GM10266 (cell line): ENCODE measurements around the gene YWHAG.
"Not testable (repeated sequence)": the region's sequence is repeated elsewhere in the genome, so short reads cannot be mapped to it uniquely, and the experiment has no call there.

Experiments used
- DNase-seq: peaks from one replicate; pipeline ENCODE4 v3.0.0; 2012; ENCODE audit errors: extremely low spot score
- CTCF ChIP-seq: IDR thresholded peaks from 2 replicates; pipeline ENCODE4 v1.5.1; 2012; ENCODE audit warnings: mild to moderate bottlenecking, low read depth; ENCODE audit not compliant: control insufficient read depth, insufficient read depth; ENCODE audit errors: missing control alignments

Gene YWHAG

DNA sequence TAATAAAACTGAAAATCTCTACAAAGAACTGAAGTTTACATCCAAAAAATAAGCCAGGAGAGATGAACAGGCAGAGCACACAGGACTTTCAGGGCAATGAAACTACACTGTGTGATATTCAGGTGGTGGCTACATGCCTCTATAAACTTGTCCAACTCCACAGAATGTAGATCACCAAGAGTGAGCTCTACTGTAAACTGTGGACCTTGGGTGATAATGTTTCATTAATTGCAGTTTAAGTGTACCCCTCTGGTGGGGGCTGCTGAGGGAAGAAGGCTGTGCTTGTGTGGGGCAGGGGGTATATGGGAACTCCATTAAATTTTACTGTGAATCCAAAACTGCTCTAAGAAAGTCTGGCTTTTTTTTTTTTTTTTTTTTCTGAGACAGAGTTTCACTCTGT, 22.7 kb downstream of the YWHAG start:
- no peak for DNase-seq
- no peak for TF ChIP-seq CTCF

- not testable (repeated sequence) for DNase-seq
Observed at GRCh38 chr7:76335417-76335816, 23.4 kb downstream of the YWHAG start.

DNA sequence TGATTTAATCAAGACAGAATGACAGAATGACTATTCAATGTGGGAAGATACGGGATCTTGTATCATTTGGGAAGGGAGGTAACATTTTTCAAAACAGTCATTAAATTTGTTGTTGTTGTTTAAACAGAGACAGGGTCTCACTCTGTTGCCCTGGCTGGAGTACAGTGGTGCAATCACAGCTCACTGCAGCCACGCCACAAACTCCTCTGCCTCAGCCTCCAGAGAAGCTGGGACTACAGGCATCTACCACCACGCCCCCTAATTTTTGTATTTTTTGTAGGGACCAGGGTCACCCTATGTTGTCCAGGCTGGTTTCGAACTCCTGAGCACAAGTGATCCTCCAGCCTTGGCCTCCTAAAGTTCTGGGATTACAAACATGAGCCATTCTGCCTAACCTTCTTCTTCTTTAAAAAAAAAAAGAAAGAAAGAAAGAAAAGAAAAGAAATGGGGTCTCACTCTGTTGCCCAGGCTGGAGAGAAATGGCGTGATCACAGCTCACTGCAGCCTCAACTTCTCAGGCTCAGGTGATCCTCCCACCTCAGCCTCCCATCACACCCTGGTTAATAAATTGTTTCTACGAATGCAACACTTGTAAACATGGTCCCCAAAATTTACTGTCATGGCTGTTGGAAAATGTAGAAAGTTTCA, 24.3 kb downstream of the YWHAG start:
- TF ChIP-seq CTCF: no peak
- DNase-seq: no peak

DNA sequence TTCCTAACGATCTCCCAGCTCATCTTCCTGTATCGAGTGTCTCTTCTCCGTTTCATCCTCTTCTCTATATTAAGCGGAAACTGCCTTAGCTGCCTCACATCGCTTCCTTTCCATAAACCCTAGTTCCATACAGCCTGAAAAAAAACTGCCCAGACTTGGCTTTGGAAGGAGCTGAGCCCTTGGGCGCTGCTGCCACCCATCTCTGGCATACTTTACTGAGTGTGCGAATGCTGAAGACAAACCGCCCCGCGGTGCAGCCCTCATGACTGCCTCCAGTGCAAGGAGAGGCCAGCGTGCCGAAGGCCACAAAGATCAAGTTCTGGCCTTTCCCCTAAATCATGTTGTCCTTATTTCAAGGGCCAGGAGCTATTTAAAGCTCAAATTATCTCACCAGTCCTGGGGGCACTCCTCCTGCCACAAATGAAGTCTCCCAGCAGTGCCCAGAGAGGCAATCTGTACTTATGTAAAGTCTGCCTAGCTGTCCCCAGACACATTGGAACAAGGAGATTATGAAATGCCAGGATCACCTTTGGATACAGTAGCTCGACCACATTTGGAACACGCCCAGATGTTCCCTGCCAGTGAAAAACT, 25.2 kb downstream of the YWHAG start:
- DNase-seq: no peak

GRCh38 chr7:76332078-76332477, 26.7 kb downstream of the YWHAG start:
- TF ChIP-seq CTCF: no peak
- DNase-seq: no peak

More for the DNA sequence above, 25.2 kb downstream of the YWHAG start:
- no peak for TF ChIP-seq CTCF

DNA sequence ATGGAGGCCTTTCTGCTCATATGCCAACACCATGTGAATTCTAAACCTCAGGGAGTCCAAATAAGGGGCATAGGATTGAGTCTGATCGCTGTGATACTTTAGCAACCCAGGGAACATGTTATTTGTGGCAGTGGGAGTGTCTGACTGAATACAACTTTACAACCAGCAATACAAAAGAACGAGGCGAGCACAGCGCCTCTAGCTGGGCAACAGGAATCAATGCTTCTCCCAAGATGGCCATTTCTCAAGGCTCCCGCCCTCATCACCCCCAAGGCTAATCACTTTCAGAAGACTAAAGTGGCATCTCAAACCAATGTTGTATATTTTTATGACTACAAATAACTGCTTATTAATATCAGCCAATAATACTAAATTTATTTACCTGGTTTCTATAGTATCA, 28.1 kb downstream of the YWHAG start:
- no peak for TF ChIP-seq CTCF
- no peak for DNase-seq

DNA sequence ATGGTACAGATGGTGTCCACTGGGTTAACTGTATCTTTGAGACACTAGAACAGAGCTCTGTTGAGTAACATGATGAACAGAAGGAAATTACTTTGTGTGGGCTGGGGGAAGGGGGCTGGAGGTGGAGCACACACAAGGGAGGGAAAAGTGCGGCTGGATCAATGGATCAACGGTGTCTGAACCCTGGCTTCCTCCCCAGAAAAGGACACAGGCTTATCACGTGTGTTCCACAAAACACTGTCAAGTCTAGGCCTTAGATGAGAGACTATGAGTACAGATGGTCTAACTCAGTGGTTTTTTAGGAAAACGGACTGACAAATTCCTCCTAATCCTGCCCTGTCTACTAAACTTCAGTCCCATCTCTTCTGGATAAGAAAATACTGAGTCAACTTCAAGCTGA, 28.5 kb downstream of the YWHAG start:
- DNase-seq: no peak
- TF ChIP-seq CTCF: no peak
